ENCODE data around the gene TGDS. TPM values are rescaled to one million over a fixed set of nuclear protein-coding genes. Genes with fewer than 3 reads are reported as not detected.

The TGDS gene
- total and polyA plus RNA-seq, 2 of the 8 experiments (the other 6 are each of a cell fraction or from before 2014, with no cell fraction given) = 11.6 to 11.8 TPM

DNA sequence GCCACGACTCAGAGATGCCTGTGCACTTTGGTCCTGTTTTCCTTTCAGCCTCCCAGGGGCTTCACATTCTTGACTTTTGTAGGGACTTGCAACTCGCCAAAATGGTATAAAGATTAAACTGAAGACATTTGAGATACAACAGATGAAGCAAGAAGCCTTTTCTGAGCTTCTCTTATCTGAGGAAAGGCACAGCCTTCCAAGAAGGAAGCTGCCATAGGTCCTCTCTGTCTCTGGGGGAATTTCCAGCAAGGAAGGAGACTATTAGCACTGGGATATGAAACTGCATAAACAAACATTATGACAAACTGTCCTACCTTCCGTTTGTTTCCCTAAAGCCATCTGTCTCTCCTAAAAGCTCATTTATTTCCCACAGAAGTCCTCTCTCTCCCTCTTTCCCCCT lies 39.3 kb downstream of the TGDS start (continued):
- no peak for TF ChIP-seq JUND (IDR thresholded peaks at IDR 0.05; ENCODE audit: low read length)
- TF ChIP-seq CBX8 (IDR thresholded peaks at IDR 0.05; ENCODE audit: borderline replicate concordance, low read depth, low read length) = no peak
- no peak for TF ChIP-seq BCL11A (IDR thresholded peaks at IDR 0.05; ENCODE audit: low read depth in 2 of 2, low read length in 2 of 2)

All from H1 (cell line).